GM19397 (cell line): Measurements from ENCODE around the gene SRL.

Source experiments
- ATAC-seq: cut with Tn5 transposase; IDR thresholded peaks from one replicate; pipeline ENCODE4 v1.9.1; 2021; ENCODE audit warnings: mild to moderate bottlenecking, moderate library complexity; ENCODE audit not compliant: unreplicated experiment

Gene SRL

GRCh38 chr16:4203748-4204147 is 38.1 kb downstream of the SRL start:
- no peak for ATAC-seq

- no peak for ATAC-seq
These were observed 39.1 kb downstream of the SRL start for GRCh38 chr16:4202615-4203345.

GRCh38 chr16:4200781-4201137 is 41.1 kb downstream of the SRL start:
- no peak for ATAC-seq

GRCh38 chr16:4200000-4200780 is 41.7 kb downstream of the SRL start:
- ATAC-seq, result no peak

GRCh38 chr16:4198816-4199215 is 43.1 kb downstream of the SRL start:
- no peak for ATAC-seq

GRCh38 chr16:4194661-4195060 is 47.2 kb downstream of the SRL start:
- no peak for ATAC-seq

GRCh38 chr16:4193920-4194319 is 48.0 kb downstream of the SRL start:
- ATAC-seq, result no peak

GRCh38 chr16:4192206-4192605 is 49.7 kb downstream of the SRL start:
- no peak for ATAC-seq

- no peak for ATAC-seq
These were observed 51.1 kb downstream of the SRL start for GRCh38 chr16:4190712-4191333.

- no peak for ATAC-seq
These were observed 51.8 kb downstream of the SRL start for GRCh38 chr16:4190086-4190485.

GRCh38 chr16:4184038-4184702 is 57.7 kb downstream of the SRL start:
- no peak for ATAC-seq

GRCh38 chr16:4183237-4184037 is 58.4 kb downstream of the SRL start:
- ATAC-seq, result peak; percentile 74

- no peak for ATAC-seq
These were observed 59.2 kb downstream of the SRL start for GRCh38 chr16:4182581-4183236.

GRCh38 chr16:4180511-4180910 is 61.4 kb downstream of the SRL start:
- no peak for ATAC-seq

- no peak for ATAC-seq
These were observed 62.1 kb downstream of the SRL start for GRCh38 chr16:4179763-4180260.

- ATAC-seq, result no peak
These were observed 62.9 kb downstream of the SRL start for GRCh38 chr16:4179020-4179419.

GRCh38 chr16:4178468-4179010 is 63.3 kb downstream of the SRL start:
- no peak for ATAC-seq

GRCh38 chr16:4176906-4177417 is 64.9 kb downstream of the SRL start:
- ATAC-seq, result no peak

- ATAC-seq, result no peak
These were observed 66.0 kb downstream of the SRL start for GRCh38 chr16:4175849-4176248.
